ENCODE results near the gene POLR3G.
A peak's percentile ranks its signal among the peaks of the same experiment; 100 is the strongest.

Gene POLR3G

DNA sequence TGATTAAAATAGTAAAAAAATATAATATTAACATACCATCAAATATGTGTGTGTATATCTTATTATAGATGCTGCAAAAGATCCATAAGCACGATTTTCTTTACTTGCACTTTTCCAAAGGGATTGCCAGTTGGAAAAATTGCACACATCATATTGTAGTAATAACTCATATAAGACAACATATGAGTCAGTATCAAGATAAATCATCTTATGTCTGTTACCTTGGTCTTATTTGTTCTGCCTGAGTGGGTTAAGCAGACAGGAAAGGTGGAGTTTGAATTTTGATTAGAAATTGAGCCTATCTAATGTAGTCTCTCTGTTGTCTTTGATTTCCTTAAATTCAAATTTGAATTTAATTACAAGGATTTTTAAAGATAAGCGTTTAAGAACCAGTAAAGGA, 30.1 kb downstream of the POLR3G start:
- DNase-seq (ENCODE audit: low read depth) = no peak

DNA sequence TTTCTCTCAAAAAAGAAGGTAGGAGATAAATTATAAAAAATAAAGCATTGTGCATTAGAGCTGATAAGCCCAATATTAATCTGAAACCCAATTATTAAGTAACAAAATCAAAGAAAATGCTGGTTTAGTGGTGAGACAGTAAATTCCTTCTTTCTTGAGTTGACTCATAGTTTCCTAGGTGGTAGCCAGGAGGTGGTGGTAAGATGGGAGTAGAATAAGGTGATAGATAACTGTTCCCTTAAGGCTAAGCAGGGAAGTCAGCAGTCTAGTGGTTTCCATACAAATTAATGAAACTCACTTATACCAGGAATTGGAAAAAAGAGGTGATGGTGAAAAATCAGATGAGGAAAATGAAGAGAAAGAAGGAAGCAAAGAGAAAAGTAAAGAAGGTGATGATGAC, 31.6 kb downstream of the POLR3G start:
- DNase-seq (ENCODE audit: low read depth) = no peak

DNA sequence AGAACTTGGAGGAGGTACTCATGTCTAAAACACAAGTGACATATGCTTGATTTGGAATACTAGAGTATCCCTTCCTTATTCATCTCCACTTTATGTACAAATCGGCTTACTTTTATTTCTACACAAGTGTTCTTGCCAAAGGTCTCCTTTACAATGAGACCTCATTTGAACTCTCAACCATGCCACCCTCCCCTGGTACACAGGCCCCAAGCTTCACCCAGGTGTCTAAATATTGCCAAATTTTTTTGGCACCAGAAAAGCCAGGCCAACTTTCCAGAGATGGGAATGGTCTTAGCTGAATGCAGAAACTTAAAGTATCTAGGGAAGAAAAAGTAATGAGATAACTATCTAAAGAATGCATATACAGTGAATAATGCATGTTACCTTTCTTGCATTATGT, 35.8 kb downstream of the POLR3G start:
- DNase-seq (ENCODE audit: low read depth) = no peak

DNA sequence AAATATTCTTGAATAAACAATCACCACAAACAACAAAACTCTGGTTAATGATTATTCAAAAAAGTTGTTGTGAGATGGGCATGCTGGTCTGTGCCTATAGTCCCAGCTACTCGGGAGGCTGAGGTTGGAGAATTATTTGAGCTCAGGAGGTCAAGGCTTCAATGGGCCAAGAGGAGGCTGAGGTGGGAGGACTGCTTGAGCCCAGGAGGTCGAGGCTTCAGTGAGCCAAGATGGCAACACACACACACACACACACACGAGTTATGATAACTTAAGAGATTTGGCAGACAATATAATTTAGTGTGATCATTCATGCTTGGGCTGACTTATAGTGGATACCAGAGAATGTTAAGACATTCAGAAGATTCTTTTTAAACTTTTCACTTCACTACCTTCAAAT, 39.9 kb downstream of the POLR3G start:
- DNase-seq (ENCODE audit: low read depth) = no peak

DNA sequence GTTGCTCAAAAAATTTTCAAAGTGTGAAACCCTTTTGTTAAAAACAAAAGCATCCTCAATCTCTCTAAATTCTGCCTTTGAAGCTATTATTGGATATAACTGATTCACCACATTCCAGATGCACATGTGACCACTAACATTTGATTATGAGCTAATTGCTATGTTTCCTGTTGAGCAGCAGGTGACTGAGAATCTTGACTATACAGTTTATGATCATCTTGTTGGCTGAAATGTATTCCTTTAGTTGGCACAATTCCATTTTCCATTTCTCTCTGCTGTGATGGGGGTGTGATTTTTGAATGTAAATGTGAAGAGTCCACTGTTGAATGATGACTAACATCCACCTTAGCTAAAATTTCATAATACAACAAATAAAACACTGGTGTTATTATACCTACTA, 44.0 kb downstream of the POLR3G start:
- DNase-seq (ENCODE audit: low read depth) = no peak

DNA sequence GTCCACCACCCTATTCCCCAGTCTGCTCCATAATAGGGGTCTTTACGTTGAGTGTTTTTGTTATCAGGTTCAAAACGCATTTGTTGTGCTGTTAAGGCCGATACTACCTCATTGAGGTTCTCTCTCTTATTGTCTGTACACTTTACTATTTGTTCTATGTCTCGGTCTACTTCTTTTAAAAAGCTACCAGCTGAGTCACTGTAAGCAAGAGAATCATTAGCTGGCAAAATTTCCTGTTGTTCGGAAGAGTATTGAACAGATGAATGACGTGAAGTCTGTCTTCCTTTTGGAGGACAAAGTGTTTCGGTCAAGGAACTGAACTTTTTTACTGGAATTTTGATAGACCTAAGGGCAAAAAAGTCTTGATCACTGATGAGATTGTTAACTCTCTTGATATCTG, 44.4 kb downstream of the POLR3G start:
- no peak for DNase-seq (ENCODE audit: low read depth)

DNA sequence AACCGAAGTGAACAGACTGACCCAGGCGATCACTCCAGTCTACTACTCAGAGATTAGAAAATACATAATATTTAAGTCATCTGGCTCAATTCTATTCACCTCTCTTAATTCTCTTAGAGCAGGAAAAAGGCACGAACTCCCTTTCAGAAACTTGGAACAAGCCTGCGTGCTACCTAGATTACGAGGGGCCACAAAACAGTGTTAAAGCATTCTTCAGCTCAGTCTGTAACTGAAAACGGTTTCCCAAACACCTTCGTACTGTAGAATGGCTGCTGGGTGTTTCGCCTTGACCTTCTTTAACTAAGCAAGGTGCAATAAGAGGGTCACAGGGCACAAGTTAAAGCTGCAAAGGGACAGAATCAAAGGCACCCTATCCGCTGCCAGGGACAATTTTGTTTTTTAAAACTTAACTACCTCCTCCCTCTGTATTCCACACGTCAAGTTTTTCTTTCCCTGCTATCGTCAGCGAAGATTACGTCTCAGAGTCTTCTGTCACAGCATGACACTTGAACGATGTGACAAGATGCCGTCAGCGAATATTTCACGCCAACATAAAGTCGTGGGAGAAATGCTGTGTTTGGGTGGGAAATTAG, 54.0 kb downstream of the POLR3G start:
- DNase-seq (ENCODE audit: low read depth) = no peak

DNA sequence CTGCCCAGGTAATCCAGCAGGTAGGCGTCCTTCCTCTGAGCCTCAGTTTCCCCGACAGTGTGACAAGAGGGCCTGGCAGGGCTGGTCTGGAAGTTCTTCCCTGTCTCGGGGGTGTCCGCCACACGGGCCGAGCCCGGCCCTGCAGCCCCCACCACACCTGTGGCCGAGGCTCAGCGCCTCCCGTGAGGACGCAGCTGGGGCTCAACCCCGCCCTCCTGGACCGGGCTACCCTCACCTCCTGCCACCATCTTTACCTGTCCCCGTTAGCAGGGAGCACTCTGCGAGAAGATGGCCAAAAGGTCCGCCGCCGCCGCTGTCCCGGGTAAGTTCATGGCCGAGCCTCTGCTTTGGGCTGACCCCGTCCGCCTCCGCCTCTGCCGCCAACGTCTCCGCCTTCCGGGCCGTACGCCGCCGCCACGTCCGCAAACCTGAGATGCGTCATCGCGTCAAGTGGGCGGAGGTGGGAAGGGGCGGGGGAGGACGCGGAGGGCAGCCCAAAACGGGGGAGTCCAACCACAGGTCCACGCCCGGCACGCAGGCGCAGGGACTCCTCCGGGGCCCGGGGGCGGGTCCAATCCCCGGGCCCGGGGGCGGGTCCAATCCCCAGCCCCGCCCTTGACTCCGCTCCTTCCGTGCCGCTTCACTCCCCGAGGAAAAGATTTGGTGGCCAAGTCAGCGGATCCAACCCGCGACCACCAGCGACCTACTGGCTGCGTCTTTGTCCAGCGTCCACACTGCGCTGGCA, 54.7 kb downstream of the POLR3G start, which contains the start of gene LYSMD3:
LYSMD3 (minus strand) TSS at position 391 of the 745 bp plus-strand sequence. CDS start 4,295 bp downstream, outside the sequence.
- peak; percentile 93 for DNase-seq (ENCODE audit: low read depth)

DNA sequence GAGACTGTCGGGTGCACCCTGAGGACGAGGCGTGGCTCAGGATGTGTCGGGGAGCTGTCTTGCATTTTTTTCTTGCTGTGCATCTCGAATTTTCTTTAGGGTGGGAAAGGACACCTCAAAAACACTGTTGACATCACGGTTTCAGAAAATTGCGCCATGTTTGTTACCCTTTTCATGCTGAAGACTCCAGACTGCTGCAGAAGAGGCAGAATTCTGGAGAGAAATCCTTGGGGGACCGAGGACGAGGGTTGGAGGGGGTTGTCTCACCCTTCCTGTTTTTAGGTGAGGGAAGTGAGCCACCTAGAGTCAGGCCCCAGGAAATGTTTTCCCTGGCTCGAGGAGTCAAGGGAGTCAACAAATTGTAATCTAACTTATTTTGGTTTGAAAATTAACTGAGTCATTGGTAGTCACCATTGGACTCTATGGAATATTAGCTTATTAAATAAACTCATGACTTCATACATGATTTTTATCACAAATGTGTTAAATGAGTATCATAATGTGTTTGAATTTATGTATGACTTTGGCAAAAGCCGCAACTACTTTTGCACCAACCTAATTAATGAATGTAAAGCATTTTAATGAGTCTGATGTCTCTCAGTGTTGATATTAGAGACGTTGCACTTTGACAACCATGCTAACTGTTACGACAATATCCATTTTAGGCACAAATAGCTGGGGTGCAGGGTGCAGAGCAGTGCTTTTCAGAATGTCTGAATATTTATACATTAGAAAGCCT, 55.4 kb downstream of the POLR3G start:
- peak; percentile 74 for DNase-seq (ENCODE audit: low read depth)

DNA sequence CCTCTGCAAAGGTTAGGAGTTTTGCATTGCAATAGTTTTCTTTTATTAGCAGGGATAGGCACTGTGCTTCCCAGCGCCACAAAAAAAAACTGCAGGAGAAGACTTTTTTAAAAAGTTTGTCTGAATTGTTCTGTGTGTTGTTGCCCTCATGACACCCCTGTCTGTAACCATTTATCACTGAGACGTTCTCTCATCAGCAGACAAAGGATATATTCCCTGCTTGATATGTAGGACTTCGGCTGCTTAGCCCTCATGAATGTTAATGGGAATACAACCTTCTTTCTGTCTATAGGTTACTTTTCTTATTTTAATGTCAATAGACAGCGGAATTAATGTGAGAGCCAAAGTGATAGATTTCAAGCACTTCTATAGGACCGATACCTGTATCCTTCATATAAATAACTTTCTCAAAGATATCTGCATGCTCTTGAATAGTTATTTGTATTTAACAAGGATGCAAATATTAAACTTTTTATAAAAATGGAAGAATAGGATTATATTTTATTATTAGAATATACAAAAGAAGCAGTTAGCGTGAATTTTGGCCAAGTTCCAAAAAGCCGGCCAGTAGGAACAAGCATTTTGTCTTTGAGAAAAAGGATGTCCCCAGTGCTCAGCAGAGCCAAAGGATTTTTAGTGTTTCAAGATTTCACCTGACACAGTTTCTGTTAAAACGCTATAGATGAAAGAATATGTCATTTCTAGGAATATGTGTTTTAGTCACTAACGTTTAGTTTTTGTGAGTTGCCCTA, 56.2 kb downstream of the POLR3G start:
- no peak for DNase-seq (ENCODE audit: low read depth)

DNA sequence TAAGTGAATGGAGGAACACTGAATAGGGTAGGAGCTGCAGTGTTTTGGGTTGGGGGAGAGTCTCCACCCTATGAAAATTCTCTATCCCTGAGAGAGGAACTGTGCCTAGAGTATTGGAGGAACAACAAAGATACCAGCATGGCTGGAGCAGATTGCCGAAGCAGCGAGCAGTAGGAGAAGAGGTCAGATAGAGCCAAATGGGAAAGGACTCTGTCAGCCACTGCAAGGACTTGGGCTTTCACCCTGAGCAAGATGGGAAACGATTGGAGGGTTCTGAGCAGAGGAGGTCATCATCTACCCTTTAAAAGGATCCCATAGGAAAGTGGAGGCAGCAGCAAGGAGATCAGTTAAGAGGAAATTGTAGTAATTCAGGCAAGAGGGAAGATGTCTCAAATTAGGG, 59.1 kb downstream of the POLR3G start:
- DNase-seq (ENCODE audit: low read depth) = no peak

DNA sequence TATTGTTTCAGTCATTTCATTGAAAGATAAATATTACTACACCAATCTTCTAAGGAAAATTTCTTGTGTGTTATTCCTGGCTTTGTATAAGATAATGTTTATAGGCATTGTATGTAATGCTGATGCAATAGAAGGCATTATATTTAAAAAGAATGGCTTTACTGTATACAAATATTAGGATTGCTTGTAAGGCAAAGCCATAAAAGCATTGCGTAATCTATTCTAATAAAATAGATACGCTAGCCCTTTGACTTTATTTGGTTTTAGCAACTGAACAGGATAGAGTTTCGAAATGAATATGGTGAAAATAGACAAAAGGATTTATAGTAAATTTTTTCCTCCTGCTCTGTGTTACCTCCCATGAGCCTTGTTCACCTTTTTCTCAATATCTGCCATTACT, 60.3 kb downstream of the POLR3G start:
- DNase-seq (ENCODE audit: low read depth) = no peak

DNA sequence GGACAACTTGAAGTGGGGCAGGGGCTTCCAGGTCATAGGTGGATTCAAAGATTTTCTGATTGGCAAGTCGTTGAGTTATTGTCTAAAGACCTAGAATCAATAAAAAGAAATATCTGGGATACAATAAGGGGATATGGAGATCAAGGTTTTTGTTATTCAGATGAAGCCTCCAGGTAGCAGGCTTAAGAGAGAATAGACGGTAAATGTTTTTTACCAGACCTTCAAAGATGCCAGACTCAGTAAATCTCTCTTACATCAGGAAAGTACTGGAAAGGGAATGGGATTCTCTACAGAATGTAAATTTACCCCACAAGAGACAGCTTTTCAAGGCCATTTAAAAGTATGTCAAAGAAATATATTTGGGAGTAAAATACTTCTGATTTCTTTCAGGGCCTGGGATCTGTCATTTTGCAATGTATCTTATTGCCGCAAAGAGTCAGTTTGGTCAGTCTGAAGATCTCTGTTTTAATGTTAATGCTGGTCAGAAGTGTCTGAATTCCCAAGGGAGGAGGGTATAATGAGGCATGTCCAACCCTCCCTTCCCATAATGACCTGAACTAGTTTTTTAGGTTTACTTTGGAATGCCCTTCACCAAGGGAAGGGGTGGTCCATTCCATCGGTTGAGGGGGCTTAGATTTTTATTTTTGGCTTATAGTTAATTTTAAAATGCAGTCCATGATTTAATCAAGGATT, 68.3 kb downstream of the POLR3G start:
- DNase-seq (ENCODE audit: low read depth) = no peak

DNA sequence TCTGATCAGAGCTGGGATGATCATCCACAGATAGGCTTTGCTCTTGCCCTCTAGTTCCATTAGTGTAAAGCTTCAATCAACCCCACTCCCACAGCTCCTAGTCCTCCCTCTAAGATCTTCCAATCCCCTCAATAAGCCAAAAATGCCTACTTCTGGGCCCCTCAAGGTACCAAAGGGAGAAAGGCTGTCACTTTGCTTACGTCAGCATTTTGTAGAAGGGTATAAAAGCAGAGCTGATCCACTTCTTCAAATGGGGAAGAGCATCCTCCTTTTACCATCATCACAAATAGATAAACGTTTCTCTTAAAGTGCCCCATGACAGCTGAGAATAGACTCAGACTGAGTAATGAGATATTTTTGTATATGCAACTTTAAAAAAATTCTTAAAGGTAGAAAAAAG, 70.8 kb downstream of the POLR3G start:
- no peak for DNase-seq (ENCODE audit: low read depth)

DNA sequence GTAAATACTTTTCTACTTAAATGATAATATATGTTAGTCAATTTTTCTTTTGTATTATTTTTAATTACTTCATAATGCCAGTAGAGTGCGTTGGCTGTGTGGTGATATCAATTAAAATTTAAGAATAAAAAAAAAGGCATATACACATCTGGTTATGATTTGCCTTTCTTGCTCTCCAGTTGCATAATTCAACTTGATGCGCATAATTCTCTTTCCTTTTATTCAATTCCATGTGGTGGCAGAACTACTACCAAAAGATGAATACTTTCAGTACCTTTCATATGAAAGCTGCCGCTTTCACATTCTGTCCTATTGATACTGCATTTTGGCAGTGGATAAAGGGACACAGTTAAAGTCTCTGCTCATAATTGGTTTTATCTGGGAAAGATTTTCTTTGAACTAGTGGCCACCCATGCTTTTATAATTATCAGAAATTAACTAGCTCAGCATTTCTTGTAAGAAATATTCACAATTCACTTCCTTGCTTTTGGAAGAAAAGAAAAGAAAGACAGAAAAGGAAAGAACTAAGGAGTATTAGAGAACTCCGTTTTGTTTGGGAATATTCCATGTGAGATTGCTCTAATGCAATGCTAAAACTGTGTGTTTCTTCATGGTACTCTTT, 71.7 kb downstream of the POLR3G start:
- DNase-seq (ENCODE audit: low read depth) = no peak

DNA sequence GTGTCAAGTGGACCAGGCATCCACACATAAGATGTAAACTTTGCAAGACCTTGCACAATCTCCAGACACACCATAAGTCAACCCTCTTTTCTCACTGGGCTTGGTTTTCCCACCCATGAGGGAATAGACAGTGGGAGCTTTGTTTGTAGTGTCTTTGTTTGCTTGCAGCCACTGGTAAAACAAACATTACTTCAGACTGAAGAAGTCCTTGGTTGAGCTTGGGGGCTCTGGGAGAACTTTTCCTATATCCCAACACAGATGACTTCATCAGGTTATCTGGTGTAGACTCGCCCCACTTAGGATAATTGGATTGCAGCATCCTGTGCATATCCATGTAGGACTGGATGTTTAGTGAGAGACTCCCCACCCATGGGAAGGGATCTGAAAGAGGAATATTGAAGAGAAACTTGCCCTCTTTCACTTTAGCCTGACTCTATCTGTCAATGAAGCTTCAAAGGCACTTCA, 72.4 kb downstream of the POLR3G start:
- no peak for DNase-seq (ENCODE audit: low read depth)

DNA sequence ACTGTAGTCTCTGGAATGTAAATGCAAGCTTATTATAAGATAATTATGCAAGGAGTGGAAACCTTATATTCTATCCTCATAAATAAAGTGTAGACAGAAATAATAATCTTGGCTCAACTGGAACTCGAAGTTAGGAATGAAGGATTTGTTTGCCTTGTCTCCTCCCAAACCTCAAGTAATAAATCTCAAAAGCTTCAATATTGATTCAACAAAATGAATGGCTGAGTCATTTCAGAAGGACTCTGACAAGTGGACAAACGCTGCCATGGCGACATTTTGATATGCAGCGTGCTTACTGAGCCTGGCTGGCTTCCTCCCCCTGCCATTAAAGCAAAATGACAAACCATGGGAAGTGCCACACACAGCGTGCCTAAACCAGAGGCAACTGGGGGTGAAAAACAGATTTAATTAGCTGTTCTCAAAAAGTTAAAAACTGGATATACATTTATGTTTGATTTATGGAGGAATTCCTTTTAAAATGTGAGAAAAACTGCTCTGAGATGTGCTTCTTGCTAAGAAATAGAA, 73.5 kb downstream of the POLR3G start:
- peak; percentile 37 for DNase-seq (ENCODE audit: low read depth)

DNA sequence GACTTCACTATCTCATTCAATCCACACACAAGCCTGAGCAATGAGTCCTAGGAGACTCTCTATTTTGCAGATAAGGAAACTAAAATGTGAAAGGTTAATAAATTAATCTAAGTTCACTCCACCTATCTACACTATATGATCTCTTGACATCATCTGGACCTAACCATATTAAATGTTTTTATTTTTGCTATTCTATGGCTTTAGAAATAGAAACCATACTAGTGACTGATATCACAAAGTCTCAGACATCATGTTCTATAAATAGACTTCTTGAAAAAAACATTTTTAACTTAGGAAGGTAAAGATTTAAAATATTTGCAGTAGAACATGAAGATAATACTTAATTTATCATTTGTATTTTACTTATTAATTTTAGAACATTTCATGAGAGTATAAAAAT, 74.6 kb downstream of the POLR3G start:
- no peak for DNase-seq (ENCODE audit: low read depth)

DNA sequence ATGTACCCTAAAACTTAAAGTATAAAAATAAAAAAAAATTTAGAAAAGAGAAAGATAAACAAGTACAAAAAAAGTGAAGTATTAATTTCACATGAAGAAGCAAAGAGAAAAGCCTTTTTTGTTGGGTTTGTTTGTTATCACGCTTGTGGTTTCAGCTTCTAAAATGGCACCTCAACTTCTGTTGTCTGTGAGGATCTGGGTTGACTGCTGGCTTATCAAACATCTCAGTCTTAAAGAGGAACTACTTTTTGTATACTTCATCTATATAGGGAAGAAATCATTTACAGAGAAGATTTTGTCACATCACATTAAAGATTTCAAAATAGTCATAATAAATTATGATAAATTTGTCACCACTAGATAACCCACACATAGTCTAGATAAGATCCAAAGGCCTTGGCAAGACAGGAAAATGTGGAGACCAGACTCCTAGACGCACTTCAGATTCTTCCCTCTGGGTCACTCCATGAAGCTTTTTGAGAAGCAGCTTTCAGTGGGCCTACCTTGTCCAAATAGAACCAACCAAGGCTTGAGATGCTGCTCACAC, 75.1 kb downstream of the POLR3G start:
- no peak for DNase-seq (ENCODE audit: low read depth)

DNA sequence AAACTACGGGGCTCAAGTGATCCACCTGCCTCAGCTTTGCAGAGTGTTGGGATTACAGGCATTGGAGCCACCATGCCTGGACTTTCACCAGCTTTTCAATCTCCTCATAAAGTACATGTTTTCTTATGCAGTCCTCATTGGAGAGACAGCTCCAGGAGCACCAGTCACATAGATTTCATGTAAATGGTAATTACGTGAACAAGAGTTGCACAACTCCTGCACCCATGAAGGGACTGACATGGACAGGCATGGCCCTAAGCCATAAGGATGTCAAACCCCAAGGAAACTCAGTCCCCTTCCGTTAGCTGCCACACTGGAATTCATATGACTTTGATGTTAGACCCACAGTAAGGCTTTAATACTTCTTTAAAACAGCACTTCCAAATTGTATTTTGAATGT, 76.3 kb downstream of the POLR3G start:
- DNase-seq (ENCODE audit: low read depth) = no peak

DNA sequence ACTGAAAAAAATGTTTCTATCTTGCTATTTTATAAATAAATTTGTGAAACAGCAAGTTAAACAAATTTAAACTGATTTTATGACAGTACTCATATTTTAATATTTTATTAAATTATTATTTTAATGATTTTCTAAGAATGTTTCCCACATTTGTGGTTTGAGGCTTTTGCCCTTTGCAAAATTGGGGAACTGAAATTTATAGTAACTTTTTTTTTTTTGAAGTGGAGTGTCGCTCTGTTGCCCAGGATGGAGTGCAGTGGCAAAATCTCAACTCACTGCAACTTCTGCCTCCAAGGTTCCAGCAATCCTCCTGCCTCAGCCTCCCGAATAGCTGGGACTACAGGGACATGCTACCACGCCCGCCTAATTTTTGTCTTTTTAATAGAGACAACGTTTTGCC, 76.7 kb downstream of the POLR3G start:
- DNase-seq (ENCODE audit: low read depth) = no peak
